ENCODE measurements around the gene DOCK6.
A peak's percentile ranks its signal among the peaks of the same experiment; 100 is the strongest.
"Not testable (repeated sequence)": the region's sequence is repeated elsewhere in the genome, so short reads cannot be mapped to it uniquely, and the experiment has no call there.

Gene DOCK6

GRCh38 chr19:11196406-11197287 is 65.7 kb downstream of the DOCK6 start:
- DNase-seq (ENCODE audit: low spot score) = no peak

- no peak for DNase-seq (ENCODE audit: low spot score)
These were observed 66.6 kb downstream of the DOCK6 start for GRCh38 chr19:11195681-11196080.

- DNase-seq (ENCODE audit: low spot score) = no peak
These were observed 67.4 kb downstream of the DOCK6 start for GRCh38 chr19:11194656-11195558.

GRCh38 chr19:11194173-11194572 is 68.2 kb downstream of the DOCK6 start:
- DNase-seq (ENCODE audit: low spot score) = no peak

GRCh38 chr19:11192957-11193939 is 69.1 kb downstream of the DOCK6 start:
- DNase-seq (ENCODE audit: low spot score) = no peak

GRCh38 chr19:11191934-11192333 is 70.4 kb downstream of the DOCK6 start:
- DNase-seq (ENCODE audit: low spot score) = no peak

- peak; percentile 55 for DNase-seq (ENCODE audit: low spot score)
These were observed 71.0 kb downstream of the DOCK6 start for GRCh38 chr19:11191273-11191755.

- no peak for DNase-seq (ENCODE audit: low spot score)
These were observed 71.8 kb downstream of the DOCK6 start for GRCh38 chr19:11190501-11190900.

- DNase-seq (ENCODE audit: low spot score) = no peak
These were observed 74.9 kb downstream of the DOCK6 start for GRCh38 chr19:11187441-11187840.

- DNase-seq (ENCODE audit: low spot score) = no peak
These were observed 79.3 kb downstream of the DOCK6 start for GRCh38 chr19:11182994-11183393.

- DNase-seq (ENCODE audit: low spot score) = no peak
These were observed 80.8 kb downstream of the DOCK6 start for GRCh38 chr19:11181488-11181887.

GRCh38 chr19:11180975-11181374 is 81.3 kb downstream of the DOCK6 start:
- not testable (repeated sequence) for DNase-seq (ENCODE audit: low spot score)

- DNase-seq (ENCODE audit: low spot score) = no peak
These were observed 82.0 kb downstream of the DOCK6 start for GRCh38 chr19:11180346-11180745.

- no peak for DNase-seq (ENCODE audit: low spot score)
These were observed 82.5 kb downstream of the DOCK6 start for GRCh38 chr19:11179716-11180297.

GRCh38 chr19:11179145-11179465 is 83.2 kb downstream of the DOCK6 start:
- DNase-seq (ENCODE audit: low spot score) = not testable (repeated sequence)

GRCh38 chr19:11177592-11177991 is 84.7 kb downstream of the DOCK6 start:
- DNase-seq (ENCODE audit: low spot score) = no peak

- DNase-seq (ENCODE audit: low spot score) = no peak
These were observed 85.7 kb downstream of the DOCK6 start for GRCh38 chr19:11176466-11177193.

- DNase-seq (ENCODE audit: low spot score) = no peak
These were observed 86.4 kb downstream of the DOCK6 start for GRCh38 chr19:11175920-11176319.

GRCh38 chr19:11174336-11174735 is 88.0 kb downstream of the DOCK6 start:
- no peak for DNase-seq (ENCODE audit: low spot score)

GRCh38 chr19:11173516-11174155 is 88.7 kb downstream of the DOCK6 start:
- no peak for DNase-seq (ENCODE audit: low spot score)
